Fibroblast of mammary gland (primary cell): ENCODE measurements around the gene SMIM29.
"Not testable (repeated sequence)": the region's sequence is repeated elsewhere in the genome, so short reads cannot be mapped to it uniquely, and the experiment has no call there.

Source experiments
- DNase-seq: peaks from one replicate; pipeline ENCODE4 v3.0.0-alpha.2; 2010; ENCODE audit warnings: low read depth
- H3K4me3 ChIP-seq: 2 replicates; pipeline ENCODE4 v1.5.1; 2011; ENCODE audit warnings: low read depth, mild to moderate bottlenecking, low read length, moderate library complexity; ENCODE audit not compliant: control insufficient read depth
- TF ChIP-seq, protein P1 (sequence below): conservative IDR thresholded peaks from 2 replicates; pipeline ENCODE4 v1.5.1; 2011; ENCODE audit warnings: low read depth, low read length, inconsistent platforms; ENCODE audit not compliant: control insufficient read depth, insufficient read depth

SMIM29 gene

DNA sequence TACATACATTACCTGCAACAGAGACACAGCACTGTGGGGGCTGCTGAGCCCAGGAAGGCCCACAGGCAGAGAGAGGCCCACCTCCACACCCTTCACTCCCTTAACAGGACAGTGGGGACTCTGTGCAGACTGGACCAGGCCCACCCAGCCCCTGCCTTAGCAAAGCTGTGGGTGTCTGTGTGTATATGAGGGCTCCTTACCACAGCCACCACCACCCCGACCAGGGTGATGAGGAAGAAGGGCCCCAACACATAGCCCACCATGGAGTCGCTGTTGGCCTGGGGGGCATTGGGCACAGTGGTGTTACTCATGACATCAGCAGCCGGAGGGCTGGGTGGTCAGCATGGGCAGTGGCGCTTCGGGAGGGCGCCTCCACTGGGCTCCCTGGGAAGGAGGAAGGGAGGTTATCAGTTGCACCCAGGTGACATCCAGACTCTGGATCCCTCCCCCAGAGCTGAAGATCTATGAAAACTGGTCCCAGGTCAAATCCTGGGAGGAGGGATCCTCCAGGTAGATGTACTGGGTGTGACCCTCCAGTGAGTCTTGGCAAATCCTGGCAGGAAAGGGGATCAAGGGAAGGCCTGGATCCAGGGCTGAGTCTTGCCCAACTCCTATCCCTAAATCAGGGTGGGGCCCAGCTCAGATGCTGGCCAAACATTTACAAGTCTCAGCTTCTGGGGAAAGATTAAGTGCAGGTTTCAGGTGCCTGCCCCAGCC, 1.2 kb downstream of the SMIM29 start:
- no peak for DNase-seq
- H3K4me3 ChIP-seq, result peak overlapping the region; percentile 85

DNA sequence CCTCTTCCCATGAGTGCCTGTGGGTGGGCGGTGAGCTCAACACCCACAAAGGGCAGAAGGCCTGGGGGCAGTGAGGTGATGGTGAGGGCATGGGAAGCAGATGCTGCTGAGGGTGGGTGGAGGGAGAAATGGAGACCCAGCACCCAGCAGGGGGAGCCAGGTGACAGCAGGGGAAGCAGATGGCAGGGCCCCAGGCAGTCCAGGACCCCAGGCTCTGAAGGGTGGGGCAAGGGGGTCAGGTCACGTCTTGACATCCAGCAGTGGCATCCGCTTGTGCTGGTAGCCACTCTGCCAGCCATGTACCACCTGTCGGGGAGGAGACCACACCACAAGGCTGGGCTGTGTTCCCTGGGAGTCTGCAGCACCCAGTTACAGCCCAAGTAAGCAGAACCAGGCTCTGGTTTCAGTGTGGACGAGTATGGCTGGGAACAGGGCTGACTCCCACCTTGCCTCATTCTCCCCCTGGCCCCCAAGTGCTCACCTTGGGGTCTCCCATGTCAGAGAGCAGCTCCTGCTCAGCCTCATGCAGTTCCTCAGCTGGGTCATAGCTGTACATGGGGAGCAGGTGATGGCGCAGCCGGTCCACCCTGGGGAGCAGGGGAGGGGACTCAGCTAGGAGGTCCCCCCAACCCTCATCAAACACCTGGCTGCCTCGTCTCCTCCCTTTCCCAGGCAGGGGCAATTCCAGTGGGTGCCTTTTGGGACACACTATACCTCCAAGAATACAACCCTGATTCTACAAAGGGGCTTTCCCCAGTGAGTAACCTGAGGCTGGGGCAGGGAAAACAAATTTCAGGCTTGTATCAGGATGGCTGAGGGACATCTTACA, 2.0 kb downstream of the SMIM29 start:
- DNase-seq, result peak; percentile 57
- TF ChIP-seq, protein P1, sequence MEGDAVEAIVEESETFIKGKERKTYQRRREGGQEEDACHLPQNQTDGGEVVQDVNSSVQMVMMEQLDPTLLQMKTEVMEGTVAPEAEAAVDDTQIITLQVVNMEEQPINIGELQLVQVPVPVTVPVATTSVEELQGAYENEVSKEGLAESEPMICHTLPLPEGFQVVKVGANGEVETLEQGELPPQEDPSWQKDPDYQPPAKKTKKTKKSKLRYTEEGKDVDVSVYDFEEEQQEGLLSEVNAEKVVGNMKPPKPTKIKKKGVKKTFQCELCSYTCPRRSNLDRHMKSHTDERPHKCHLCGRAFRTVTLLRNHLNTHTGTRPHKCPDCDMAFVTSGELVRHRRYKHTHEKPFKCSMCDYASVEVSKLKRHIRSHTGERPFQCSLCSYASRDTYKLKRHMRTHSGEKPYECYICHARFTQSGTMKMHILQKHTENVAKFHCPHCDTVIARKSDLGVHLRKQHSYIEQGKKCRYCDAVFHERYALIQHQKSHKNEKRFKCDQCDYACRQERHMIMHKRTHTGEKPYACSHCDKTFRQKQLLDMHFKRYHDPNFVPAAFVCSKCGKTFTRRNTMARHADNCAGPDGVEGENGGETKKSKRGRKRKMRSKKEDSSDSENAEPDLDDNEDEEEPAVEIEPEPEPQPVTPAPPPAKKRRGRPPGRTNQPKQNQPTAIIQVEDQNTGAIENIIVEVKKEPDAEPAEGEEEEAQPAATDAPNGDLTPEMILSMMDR, result peak; percentile 41
- no peak overlapping the region for H3K4me3 ChIP-seq

More for the DNA sequence above, 1.2 kb downstream of the SMIM29 start:
- TF ChIP-seq, protein P1, result no peak

DNA sequence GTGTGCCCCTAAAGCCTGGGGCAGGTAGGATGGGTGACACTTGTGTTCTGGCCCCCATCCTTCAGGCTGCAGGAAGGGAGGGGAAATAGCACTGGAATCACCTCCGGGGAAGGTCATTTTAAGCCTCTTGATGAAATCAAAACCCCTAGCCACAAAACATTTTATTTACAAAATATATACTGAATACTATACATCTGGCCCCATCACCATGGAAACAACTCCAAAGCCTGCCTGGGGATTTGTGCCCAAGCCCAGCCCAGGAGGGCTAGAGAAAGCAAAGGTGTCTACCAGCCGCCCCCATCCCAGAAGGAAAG, 2.6 kb downstream of the SMIM29 start:
- TF ChIP-seq, protein P1, result no peak
- no peak overlapping the region for H3K4me3 ChIP-seq
- no peak for DNase-seq

DNA sequence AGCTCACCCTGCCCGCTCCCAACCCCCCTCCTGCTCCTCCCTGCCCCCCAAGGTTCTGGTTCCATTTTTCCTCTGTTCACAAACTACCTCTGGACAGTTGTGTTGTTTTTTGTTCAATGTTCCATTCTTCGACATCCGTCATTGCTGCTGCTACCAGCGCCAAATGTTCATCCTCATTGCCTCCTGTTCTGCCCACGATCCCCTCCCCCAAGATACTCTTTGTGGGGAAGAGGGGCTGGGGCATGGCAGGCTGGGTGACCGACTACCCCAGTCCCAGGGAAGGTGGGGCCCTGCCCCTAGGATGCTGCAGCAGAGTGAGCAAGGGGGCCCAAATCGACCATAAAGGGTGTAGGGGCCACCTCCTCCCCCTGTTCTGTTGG, 3.1 kb downstream of the SMIM29 start:
- not testable (repeated sequence) for DNase-seq, H3K4me3 ChIP-seq

DNA sequence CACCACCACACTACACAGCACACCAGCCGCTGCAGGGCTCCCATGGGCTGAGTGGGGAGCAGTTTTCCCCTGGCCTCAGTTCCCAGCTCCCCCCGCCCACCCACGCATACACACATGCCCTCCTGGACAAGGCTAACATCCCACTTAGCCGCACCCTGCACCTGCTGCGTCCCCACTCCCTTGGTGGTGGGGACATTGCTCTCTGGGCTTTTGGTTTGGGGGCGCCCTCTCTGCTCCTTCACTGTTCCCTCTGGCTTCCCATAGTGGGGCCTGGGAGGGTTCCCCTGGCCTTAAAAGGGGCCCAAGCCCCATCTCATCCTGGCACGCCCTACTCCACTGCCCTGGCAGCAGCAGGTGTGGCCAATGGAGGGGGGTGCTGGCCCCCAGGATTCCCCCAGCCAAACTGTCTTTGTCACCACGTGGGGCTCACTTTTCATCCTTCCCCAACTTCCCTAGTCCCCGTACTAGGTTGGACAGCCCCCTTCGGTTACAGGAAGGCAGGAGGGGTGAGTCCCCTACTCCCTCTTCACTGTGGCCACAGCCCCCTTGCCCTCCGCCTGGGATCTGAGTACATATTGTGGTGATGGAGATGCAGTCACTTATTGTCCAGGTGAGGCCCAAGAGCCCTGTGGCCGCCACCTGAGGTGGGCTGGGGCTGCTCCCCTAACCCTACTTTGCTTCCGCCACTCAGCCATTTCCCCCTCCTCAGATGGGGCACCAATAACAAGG, 3.6 kb downstream of the SMIM29 start:
- not testable (repeated sequence) for H3K4me3 ChIP-seq, DNase-seq

DNA sequence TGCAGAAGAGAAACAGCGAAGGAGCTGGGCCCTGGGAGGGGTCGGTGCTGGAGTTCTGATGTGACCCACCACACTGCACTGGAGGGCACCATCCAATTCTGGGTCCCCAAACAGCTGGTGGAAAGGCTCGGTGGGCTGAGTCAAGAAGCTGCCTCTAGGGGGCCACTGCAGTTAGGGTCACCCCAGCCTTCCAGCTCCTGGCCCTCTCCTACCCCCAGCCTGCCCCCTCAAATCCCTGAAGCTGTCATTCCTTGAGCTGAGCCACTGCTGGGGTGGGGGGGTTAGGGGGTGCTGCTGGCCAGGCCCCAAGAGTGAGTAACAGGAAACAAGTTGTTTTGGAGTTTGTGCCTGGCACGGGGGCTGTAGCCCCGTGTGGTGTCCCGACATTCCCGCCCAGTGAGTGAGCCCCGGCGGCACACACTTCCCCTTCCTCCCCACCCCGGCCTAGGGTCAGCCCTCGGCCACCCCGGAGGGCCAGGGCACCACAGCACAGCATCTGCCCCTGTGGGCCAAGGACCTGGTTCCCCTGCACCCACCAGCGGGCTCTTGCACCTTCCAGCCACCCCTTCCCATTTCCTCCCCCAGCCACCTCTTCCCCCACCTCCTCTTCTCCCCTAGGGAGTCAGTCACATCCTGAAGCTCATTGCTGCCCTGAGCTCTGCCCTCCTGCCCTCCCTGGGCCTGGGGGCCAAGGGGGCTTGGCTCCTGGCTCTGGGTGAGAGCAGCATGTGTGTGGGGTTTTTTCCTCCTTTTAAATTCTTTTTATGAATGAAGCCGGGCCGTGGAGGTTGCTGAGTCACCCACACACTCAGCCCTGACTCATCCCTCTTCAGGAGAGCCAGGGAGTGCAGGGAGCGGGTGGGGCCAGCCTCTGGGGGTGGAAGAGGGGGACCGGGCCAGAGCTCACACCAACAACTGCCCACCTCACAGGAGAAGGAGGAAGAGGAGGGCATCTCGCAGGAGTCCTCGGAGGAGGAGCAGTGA, 4.6 kb downstream of the SMIM29 start:
- peak; percentile 97 for DNase-seq
- H3K4me3 ChIP-seq, result peak overlapping the region; percentile 4
- TF ChIP-seq, protein P1, result peak; percentile 35

DNA sequence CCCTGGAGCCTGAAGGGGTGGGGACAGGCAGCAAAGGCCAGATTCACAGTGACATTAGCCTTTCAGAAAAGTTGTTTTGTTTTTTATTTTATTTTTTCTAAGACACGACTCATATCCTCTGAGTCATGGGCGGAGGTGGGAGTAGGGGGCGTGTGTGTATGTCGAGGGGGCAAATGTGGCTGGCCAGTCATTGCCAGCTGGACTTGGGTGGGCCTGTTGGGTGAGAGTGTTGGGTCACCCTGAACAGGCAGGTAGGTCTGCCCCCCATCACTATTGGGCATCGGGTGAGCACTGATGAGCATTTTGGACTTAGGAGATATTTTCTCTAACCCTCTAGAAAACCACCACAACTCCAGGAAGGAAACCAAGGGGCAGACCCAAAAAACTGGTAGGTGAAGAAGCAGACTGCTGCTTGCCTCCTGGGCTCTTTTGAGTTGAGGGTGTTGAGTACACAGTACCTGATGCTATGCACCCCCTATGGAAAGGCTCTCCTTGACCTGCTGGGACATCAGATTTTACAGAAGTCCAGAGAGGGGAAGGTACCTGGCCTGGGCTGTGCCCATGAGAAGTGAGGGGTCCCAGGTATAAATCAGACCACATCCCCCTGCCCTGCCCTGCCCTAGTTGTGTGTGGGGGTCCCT, 5.6 kb downstream of the SMIM29 start:
- no peak overlapping the region for H3K4me3 ChIP-seq
- TF ChIP-seq, protein P1, result no peak
- peak; percentile 76 for DNase-seq
